ENCODE results near the gene ADRB1. TPM values are rescaled to one million over a fixed set of nuclear protein-coding genes. Genes with fewer than 3 reads are reported as not detected.

ADRB1 gene
- total RNA-seq, 1 donor = not detected

DNA sequence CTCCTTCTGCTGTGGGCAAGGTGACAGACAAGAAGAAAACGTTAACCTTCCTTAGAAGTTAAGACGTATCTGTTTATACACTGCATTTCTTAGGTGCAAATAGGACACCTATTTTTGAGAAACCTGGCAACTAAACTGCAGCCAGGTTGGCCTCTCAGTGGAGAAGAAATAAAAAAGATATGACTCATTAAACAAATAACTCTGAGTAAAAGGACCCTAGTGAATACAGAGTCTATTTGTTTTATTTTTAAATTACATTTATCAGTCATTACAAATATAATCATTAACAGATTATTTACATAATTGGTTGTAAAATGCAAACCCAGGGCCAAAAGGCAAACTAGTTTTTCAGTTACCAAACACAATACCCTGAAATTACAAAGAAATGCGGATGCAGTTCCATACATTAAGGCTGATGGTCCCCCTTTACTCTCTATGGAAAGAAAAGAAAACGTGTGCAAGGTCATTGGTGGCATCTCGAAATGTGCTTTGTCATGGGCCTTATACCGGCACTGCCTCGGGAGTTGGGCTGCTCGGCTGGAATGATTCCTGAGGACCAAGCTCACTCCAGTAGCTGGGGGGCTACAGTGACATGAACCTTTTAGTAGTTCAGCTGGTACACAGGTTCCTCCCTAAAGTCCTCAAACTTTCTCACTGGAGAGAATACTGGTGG lies 38.4 kb downstream of the ADRB1 start:
- no peak overlapping the region for H3K4me3 ChIP-seq (ENCODE audit: low read depth, low read length)
- TF ChIP-seq, protein P1, sequence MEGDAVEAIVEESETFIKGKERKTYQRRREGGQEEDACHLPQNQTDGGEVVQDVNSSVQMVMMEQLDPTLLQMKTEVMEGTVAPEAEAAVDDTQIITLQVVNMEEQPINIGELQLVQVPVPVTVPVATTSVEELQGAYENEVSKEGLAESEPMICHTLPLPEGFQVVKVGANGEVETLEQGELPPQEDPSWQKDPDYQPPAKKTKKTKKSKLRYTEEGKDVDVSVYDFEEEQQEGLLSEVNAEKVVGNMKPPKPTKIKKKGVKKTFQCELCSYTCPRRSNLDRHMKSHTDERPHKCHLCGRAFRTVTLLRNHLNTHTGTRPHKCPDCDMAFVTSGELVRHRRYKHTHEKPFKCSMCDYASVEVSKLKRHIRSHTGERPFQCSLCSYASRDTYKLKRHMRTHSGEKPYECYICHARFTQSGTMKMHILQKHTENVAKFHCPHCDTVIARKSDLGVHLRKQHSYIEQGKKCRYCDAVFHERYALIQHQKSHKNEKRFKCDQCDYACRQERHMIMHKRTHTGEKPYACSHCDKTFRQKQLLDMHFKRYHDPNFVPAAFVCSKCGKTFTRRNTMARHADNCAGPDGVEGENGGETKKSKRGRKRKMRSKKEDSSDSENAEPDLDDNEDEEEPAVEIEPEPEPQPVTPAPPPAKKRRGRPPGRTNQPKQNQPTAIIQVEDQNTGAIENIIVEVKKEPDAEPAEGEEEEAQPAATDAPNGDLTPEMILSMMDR (IDR thresholded peaks at IDR 0.05; ENCODE audit: insufficient read depth, low read length) = no peak
- DNase-seq (ENCODE audit: low read depth) = no peak

DNA sequence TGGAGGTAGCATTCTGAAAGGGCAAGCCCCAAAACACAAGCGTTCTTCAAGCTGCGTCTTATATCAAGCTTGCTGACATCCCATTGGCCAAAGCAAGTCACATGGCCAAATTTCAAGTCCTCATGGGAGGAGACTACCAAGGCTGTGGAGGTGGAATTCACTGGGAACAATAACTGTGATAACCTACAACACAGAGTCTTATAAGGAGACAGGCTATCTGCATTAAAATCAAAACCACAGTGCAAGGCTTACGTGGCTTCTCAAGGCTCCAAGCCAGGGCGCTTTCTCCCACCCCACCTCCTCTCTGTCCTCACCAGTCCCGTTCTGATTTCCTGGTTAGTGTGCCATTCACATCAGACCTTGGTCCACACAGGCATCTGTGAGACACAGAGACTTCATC lies 39.4 kb downstream of the ADRB1 start:
- no peak overlapping the region for H3K4me3 ChIP-seq (ENCODE audit: low read depth, low read length)
- TF ChIP-seq, protein P1 (IDR thresholded peaks at IDR 0.05; ENCODE audit: insufficient read depth, low read length) = no peak
- no peak for DNase-seq (ENCODE audit: low read depth)

DNA sequence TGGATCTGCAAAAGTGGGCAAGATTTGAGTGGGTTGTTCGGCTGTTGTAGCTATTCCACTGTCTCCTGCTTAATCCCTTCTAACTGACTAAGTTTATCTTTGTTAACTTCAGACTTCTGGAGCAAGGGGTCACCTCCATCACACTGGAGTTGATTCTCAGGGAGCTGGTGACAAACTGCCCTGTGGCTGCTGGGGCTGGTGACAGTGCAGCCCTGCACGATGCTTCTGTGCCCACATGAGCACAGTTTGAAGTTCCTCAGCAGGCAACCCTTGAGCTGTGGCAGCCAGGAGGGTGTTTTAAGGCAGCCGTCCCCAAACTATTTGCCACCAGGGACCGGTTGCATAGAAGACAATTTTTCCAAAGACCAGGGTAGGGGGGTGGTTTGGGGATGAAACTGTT lies 40.5 kb downstream of the ADRB1 start:
- DNase-seq (ENCODE audit: low read depth) = no peak
- TF ChIP-seq, protein P1 (IDR thresholded peaks at IDR 0.05; ENCODE audit: insufficient read depth, low read length) = no peak
- H3K4me3 ChIP-seq (ENCODE audit: low read depth, low read length) = no peak overlapping the region

DNA sequence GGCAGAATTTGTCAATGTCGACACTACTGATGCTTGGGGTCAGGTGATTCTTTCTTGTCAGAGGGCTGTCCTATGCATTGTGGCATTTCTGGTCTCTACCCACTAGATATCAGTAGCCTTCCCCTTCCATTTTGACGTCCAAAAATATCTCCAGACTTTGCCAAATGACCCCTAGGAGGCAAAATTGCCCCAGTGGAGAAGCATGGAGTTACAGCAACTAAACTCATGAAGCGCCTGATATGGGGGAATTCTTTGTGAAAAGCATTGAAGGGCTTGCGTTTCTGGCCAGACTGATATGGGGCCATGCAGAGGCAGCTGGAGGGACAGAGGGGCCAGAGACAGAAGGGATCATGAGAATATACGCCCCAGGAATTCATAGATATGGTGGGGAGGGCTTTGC lies 43.6 kb downstream of the ADRB1 start:
- H3K4me3 ChIP-seq (ENCODE audit: low read depth, low read length) = no peak overlapping the region
- no peak for DNase-seq (ENCODE audit: low read depth)
- TF ChIP-seq, protein P1 (IDR thresholded peaks at IDR 0.05; ENCODE audit: insufficient read depth, low read length) = no peak

DNA sequence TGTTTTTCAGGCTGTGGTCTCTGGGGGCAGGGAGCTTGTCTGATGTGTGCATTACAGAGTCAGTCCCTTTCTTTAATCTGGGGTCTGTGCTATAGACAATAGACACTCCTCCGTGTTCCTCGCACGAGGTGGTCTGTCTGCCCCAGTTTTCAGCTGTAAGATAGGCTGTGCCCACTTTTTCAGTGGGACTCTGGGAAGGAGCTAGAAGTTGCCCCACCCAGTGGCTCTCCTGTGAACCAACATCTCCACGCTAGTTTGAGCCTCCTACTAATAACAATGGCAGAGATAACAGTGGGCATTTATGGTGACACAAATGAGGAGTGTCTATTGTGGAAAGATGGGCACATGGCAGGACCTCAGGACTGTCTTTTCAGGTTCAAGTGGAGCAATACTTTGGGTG lies 44.0 kb downstream of the ADRB1 start:
- DNase-seq (ENCODE audit: low read depth) = no peak
- TF ChIP-seq, protein P1 (IDR thresholded peaks at IDR 0.05; ENCODE audit: insufficient read depth, low read length) = no peak

DNA sequence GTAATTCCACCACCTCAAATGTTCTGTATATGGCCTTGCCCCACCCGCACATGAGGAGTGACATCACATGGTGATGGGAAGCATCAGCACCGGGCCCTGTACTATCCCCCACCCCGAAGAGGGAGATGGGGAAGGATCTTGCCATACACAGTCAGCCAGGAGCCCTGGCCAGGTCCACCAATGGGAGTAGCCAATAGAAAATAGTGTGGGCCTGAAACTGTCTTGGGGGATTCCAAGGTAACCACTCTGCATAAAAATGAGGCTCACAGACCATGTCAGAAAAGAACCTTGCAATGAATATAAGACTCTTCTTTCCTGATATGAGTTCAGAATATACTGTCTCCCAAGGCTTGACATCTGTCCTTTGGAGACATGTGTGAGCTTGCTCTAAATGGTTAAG lies 51.1 kb downstream of the ADRB1 start:
- DNase-seq (ENCODE audit: low read depth) = no peak
- H3K4me3 ChIP-seq (ENCODE audit: low read depth, low read length) = no peak overlapping the region
- TF ChIP-seq, protein P1 (IDR thresholded peaks at IDR 0.05; ENCODE audit: insufficient read depth, low read length) = no peak

More for the DNA sequence above, 44.0 kb downstream of the ADRB1 start:
- no peak overlapping the region for H3K4me3 ChIP-seq (ENCODE audit: low read depth, low read length)

All from fibroblast of the aortic adventitia (primary cell).